Adrenal gland (tissue), 5 donors: ENCODE results near the gene KLHDC7A.

Experiments
- CTCF ChIP-seq, 6 experiments: fragments of 450-650 bp in 4 of 6; fragments of 200-600 bp in 2 of 6; sonication (generic) in 1 of 6; IDR thresholded peaks; 1 replicate in 5 of 6; 2 replicates in 1 of 6; pipeline versions ENCODE4 v1.5.1 to v1.8.0; 2016 to 2021; ENCODE audit warnings: antibody characterized with exemption in 6 of 6, mild to moderate bottlenecking in 2 of 6, moderate library complexity in 1 of 6
- POLR2A ChIP-seq, 2 donors: fragments of 450-650 bp; IDR thresholded peaks; one replicate each; pipeline ENCODE4 v1.6.1; 2017; ENCODE audit warnings: antibody characterized with exemption in 2 of 2, mild to moderate bottlenecking in 2 of 2, moderate library complexity in 1 of 2
- donor health status: DM: no; HTN: no; CAD: no.

- TF ChIP-seq CTCF (IDR thresholded peaks at IDR 0.05), result no peak
- no peak for TF ChIP-seq POLR2A (IDR thresholded peaks at IDR 0.05)
Measured at GRCh38 chr1:18486195-18486594, 5.5 kb downstream of the KLHDC7A start.
